Epithelial cell of esophagus (primary cell): ENCODE data around the gene SUCNR1.
A peak's percentile ranks its signal among the peaks of the same experiment; 100 is the strongest.

Experiments used
- DNase-seq: peaks from one replicate; pipeline ENCODE4 v3.0.0; 2010; ENCODE audit warnings: low read depth
- H3K4me3 ChIP-seq: 2 replicates; pipeline ENCODE4 v1.5.1; 2011; ENCODE audit warnings: mild to moderate bottlenecking, low read length, control low read depth
- CTCF ChIP-seq: IDR thresholded peaks from 2 replicates; pipeline ENCODE4 v1.5.1; 2011; ENCODE audit warnings: low read depth, mild to moderate bottlenecking, low read length, control low read depth, inconsistent platforms; ENCODE audit not compliant: insufficient read depth; ENCODE audit errors: missing control alignments

SUCNR1 gene, protein sequence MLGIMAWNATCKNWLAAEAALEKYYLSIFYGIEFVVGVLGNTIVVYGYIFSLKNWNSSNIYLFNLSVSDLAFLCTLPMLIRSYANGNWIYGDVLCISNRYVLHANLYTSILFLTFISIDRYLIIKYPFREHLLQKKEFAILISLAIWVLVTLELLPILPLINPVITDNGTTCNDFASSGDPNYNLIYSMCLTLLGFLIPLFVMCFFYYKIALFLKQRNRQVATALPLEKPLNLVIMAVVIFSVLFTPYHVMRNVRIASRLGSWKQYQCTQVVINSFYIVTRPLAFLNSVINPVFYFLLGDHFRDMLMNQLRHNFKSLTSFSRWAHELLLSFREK

DNA sequence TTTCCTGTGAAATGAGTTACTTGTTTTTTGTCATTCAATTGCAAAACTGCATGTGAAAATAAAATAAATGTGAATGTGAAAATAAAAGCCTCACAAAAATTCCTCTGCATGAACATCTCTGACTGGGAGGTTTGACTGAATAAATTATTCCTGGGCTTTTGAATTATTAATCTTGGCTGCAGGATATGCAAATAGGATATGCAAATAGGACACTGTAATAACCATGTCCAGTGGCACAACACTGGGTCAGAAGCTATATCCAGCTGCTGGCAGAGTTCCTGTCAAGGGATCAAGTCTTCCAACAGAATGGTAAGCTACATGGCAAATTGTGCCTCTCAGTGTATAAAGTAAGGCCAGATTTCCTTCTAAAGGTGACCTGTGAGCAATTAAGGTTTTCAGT, at the start of gene SUCNR1:
Gene SUCNR1 (plus strand): TSS at position 246 of the 400 bp plus-strand sequence. CDS start 6,250 bp downstream, outside the sequence.
- DNase-seq, result no peak
- no peak for TF ChIP-seq CTCF
- H3K4me3 ChIP-seq, result no peak within 1 kb of the TSS

DNA sequence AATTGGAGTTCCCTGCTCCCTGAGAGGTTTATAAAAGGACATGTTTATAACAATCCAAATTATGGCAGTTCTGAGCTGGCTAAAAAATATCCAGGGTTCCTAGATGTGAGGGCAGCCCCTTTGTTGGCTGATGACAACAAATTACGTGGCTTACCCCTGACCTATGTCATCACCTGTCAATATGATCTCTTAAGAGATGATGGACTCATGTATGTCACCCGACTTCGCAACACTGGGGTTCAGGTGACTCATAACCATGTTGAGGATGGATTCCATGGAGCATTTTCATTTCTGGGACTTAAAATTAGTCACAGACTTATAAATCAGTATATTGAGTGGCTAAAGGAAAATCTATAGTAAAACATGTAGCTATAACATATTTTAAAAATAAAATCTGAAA, 45.6 kb upstream of the SUCNR1 start:
- no peak overlapping the region for H3K4me3 ChIP-seq
- DNase-seq, result peak; percentile 53
- TF ChIP-seq CTCF, result no peak

- H3K4me3 ChIP-seq, result no peak overlapping the region
- TF ChIP-seq CTCF, result no peak
- no peak for DNase-seq
Measured at GRCh38 chr3:151835751-151836525, 37.5 kb upstream of the SUCNR1 start.

GRCh38 chr3:151837057-151837456, 36.4 kb upstream of the SUCNR1 start:
- no peak for TF ChIP-seq CTCF
- no peak overlapping the region for H3K4me3 ChIP-seq
- DNase-seq, result peak; percentile 97

- no peak overlapping the region for H3K4me3 ChIP-seq
- DNase-seq, result peak; percentile 84
- TF ChIP-seq CTCF, result peak; percentile 81
Measured at GRCh38 chr3:151838574-151839312, 34.7 kb upstream of the SUCNR1 start.

- no peak for DNase-seq
- no peak overlapping the region for H3K4me3 ChIP-seq
- no peak for TF ChIP-seq CTCF
Measured at GRCh38 chr3:151839313-151839631, 34.2 kb upstream of the SUCNR1 start.
